ENCODE measurements around the gene STXBP2. TPM values are rescaled to one million over a fixed set of nuclear protein-coding genes. Genes with fewer than 3 reads are reported as not detected.

STXBP2 gene
- total and polyA plus RNA-seq, 9 of the 15 experiments (the other 6 are each of a cell fraction or from before 2014, with no cell fraction given) = 2.5 to 163 (median 71.3) TPM

- Histone ChIP-seq H3K27ac (ENCODE audit: extremely low read depth, low read depth, low read length) (no peak overlapping the region), H3K4me3 (no peak overlapping the region), H3K27me3 (ENCODE audit: control insufficient read depth in 2 of 2, insufficient read depth in 2 of 2, low read length in 2 of 2) (peaks cover 6 to 67% of the 10 kb centered on the region in 2 experiments; a peak in 4 of 5 replicates), H3K79me2 (ENCODE audit: control insufficient read depth, insufficient read depth, low read length) (no peaks in the 10 kb centered on the region), H3K4me2 (ENCODE audit: insufficient read depth, low read length) (no peak overlapping the region), H2AFZ (ENCODE audit: low read depth, low read length) (no peak overlapping the region), H3K9me1 (ENCODE audit: control insufficient read depth, insufficient read depth, low read length) (no peaks in the 10 kb centered on the region), H3K9me3 (replicated peaks; ENCODE audit: control insufficient read depth, insufficient read depth, low read depth, low read length) (peaks cover 3% of the 10 kb centered on the region), H3K9ac (ENCODE audit: insufficient read depth in 1 of 2, low read depth in 2 of 2, low read length in 2 of 2) (no peak overlapping the region), H4K20me1 (replicated peaks; ENCODE audit: control insufficient read depth, insufficient read depth, low read length) (no peaks in the 10 kb centered on the region), H3K36me3 (ENCODE audit: control insufficient read depth, insufficient read depth, low read length) (no peaks in the 10 kb centered on the region), H3K4me1 (replicated peaks in 1 of 2; ENCODE audit: control insufficient read depth in 2 of 2, insufficient read depth in 2 of 2, low read length in 2 of 2) (peaks cover 0 to 11% of the 10 kb centered on the region in 2 experiments; a peak in 1 of 5 replicates)
- ATAC-seq (no peak), FAIRE-seq (no peak), DNase-seq (ENCODE audit: extremely low read depth in 1 of 4, low spot score in 3 of 4) (no peak)
- TF ChIP-seq CREB3L1 (IDR thresholded peaks at IDR 0.05; ENCODE audit: borderline replicate concordance, low read depth) = no peak
- no peak for TF ChIP-seq PHF21A (IDR thresholded peaks at IDR 0.05; ENCODE audit: borderline replicate concordance, low read depth)
- no peak for TF ChIP-seq ATF2 (CRISPR knock-in tag; IDR thresholded peaks at IDR 0.05)
- no peak for TF ChIP-seq ZNF197 (CRISPR knock-in tag; IDR thresholded peaks at IDR 0.05; ENCODE audit: low read depth)
- TF ChIP-seq POLR2AphosphoS5 (IDR thresholded peaks at IDR 0.05; ENCODE audit: control insufficient read depth, insufficient read depth, low read depth, low read length) = no peak
- TF ChIP-seq ZBED1 (IDR thresholded peaks at IDR 0.05) = no peak
- no peak for TF ChIP-seq FOXP1 (CRISPR knock-in tag; IDR thresholded peaks at IDR 0.05)
- no peak for TF ChIP-seq ELK3 (CRISPR knock-in tag; IDR thresholded peaks at IDR 0.05)
- no peak for TF ChIP-seq TSHZ1 (CRISPR knock-in tag; IDR thresholded peaks at IDR 0.05)
- no peak for TF ChIP-seq ZFX (CRISPR knock-in tag; IDR thresholded peaks at IDR 0.05)
- TF ChIP-seq RHOXF2B (CRISPR knock-in tag; conservative IDR thresholded peaks at IDR 0.05) = no peak
- POLR2A ChIA-PET = interaction anchor here (0.7 kb wide), 1 partner anchor 45 kb away, joined by 4 read pairs; no protein-coding TSS in a partner anchor
- in situ Hi-C loops (cut with MboI) (no loop called here), intact Hi-C loops (cut with micrococcal nuclease) (no loop called here)
- CTCF ChIA-PET (ENCODE audit: low intra/inter-chr PET ratio) = no interaction called here
- no TSS peak for BruUV-seq (replicated peaks)
Measured at GRCh38 chr19:7691497-7691896, 54.6 kb downstream of the STXBP2 start.
